GM12878 (cell line): ENCODE measurements around the gene CZIB. TPM values are rescaled to one million over a fixed set of nuclear protein-coding genes. Genes with fewer than 3 reads are reported as not detected.

Experiments used
- ATF3 ChIP-seq: IDR thresholded peaks from 2 replicates; pipeline ENCODE4 v1.6.1; 2011; ENCODE audit warnings: low read depth, mild to moderate bottlenecking, low read length, moderate library complexity, borderline replicate concordance; ENCODE audit errors: extremely low read depth
- BHLHE40 ChIP-seq, 2 experiments: fragments of 450-650 bp in 1 of 2; IDR thresholded peaks; 2 replicates each; pipeline ENCODE4 v1.6.1; 2011 to 2017; ENCODE audit warnings: low read depth in 2 of 2, borderline replicate concordance in 1 of 2, improper control_type of control experiment in 1 of 2, low read length in 1 of 2, mild to moderate bottlenecking in 1 of 2
- CHD2 ChIP-seq: IDR thresholded peaks from 2 replicates; pipeline ENCODE4 v1.6.1; 2011; ENCODE audit warnings: low read depth, low read length, improper control_type of control experiment, borderline replicate concordance
- CHD4 ChIP-seq: fragments of 200-600 bp; sonication (generic); IDR thresholded peaks from 2 replicates; pipeline ENCODE4 v1.6.1; 2016; ENCODE audit warnings: mild to moderate bottlenecking
- EGR1 ChIP-seq, 2 experiments: IDR thresholded peaks; 1 replicate in 1 of 2; 2 replicates in 1 of 2; pipeline ENCODE4 v1.6.1; 2011 to 2012; ENCODE audit warnings: low read depth in 2 of 2, low read length in 2 of 2, borderline replicate concordance in 1 of 2, mild to moderate bottlenecking in 1 of 2, moderate library complexity in 1 of 2
- EP300 ChIP-seq, 2 experiments: fragments of 150-350 bp in 1 of 2; IDR thresholded peaks; 2 replicates each; pipeline ENCODE4 v1.6.1; 2011 to 2012; ENCODE audit warnings: low read depth in 2 of 2, low read length in 2 of 2, borderline replicate concordance in 1 of 2, improper control_type of control experiment in 1 of 2, inconsistent platforms in 1 of 2; ENCODE audit not compliant: control insufficient read depth in 1 of 2
- HDAC6 ChIP-seq: fragments of 200-600 bp; sonication (generic); IDR thresholded peaks from one replicate; pipeline ENCODE4 v1.8.0; 2017; ENCODE audit warnings: antibody characterized with exemption; ENCODE audit not compliant: unreplicated experiment
- KAT2A ChIP-seq: conservative IDR thresholded peaks from 2 replicates; pipeline ENCODE4 v1.6.1; 2011; ENCODE audit warnings: low read depth, low read length; ENCODE audit not compliant: control insufficient read depth
- MEF2B ChIP-seq: fragments of 450-650 bp; IDR thresholded peaks from 2 replicates; pipeline ENCODE4 v1.6.1; 2018; ENCODE audit warnings: mild to moderate bottlenecking, moderate library complexity; ENCODE audit not compliant: partially characterized antibody, poor library complexity, severe bottlenecking
- NR2C2 ChIP-seq: IDR thresholded peaks from 2 replicates; pipeline ENCODE4 v1.6.1; 2011; ENCODE audit warnings: borderline replicate concordance, low read depth; ENCODE audit not compliant: control insufficient read depth, insufficient read length
- POLR2AphosphoS2 ChIP-seq: IDR thresholded peaks from 2 replicates; pipeline ENCODE4 v1.6.1; 2011; ENCODE audit warnings: low read depth, mild to moderate bottlenecking, low read length, improper control_type of control experiment, moderate library complexity
- SMAD1 ChIP-seq: fragments of 450-650 bp; IDR thresholded peaks from 2 replicates; pipeline ENCODE4 v1.6.1; 2018; ENCODE audit warnings: mild to moderate bottlenecking, low read depth; ENCODE audit not compliant: partially characterized antibody
- SMC3 ChIP-seq: IDR thresholded peaks from 2 replicates; pipeline ENCODE4 v1.6.1; 2011; ENCODE audit warnings: low read length, improper control_type of control experiment, borderline replicate concordance
- SP1 ChIP-seq: IDR thresholded peaks from one replicate; pipeline ENCODE4 v1.6.1; 2011; ENCODE audit warnings: low read depth, low read length
- STAT1 ChIP-seq: fragments of 450-650 bp; conservative IDR thresholded peaks from 2 replicates; pipeline ENCODE4 v1.6.1; 2014; ENCODE audit warnings: antibody characterized with exemption, mild to moderate bottlenecking
- TAF1 ChIP-seq: IDR thresholded peaks from 2 replicates; pipeline ENCODE4 v1.6.1; 2011; ENCODE audit warnings: mild to moderate bottlenecking, low read depth, low read length, borderline replicate concordance
- WRNIP1 ChIP-seq: IDR thresholded peaks from 2 replicates; pipeline ENCODE4 v1.6.1; 2011; ENCODE audit warnings: low read depth, low read length, improper control_type of control experiment, borderline replicate concordance
- ZNF207 ChIP-seq: fragments of 450-650 bp; IDR thresholded peaks from 2 replicates; pipeline ENCODE4 v1.6.1; 2014; ENCODE audit warnings: antibody characterized with exemption, mild to moderate bottlenecking, borderline replicate concordance
- ZNF24 ChIP-seq: fragments of 450-650 bp; IDR thresholded peaks from 2 replicates; pipeline ENCODE4 v1.6.1; 2017; ENCODE audit warnings: antibody characterized with exemption, mild to moderate bottlenecking
- polyA plus RNA-seq, 11 experiments: library from polyadenylated mRNA; depleted of rRNA in 4 of 11; unstranded in 6 of 11; stranded (reverse) in 5 of 11; fragments of >200 nt; fragmentation: Nextera tagmentation in 4 of 11; fragmentation: Illumina TruSeq in 1 of 11; extraction: Ambion mirVana in 4 of 11; extraction: Trizol in 1 of 11; gene quantifications; 1 replicate in 1 of 11; 2 replicates in 10 of 11; pipeline versions ENCODE4 v1.2.1 to v1.2.3, GENCODE V29; 2011 to 2016; ENCODE audit warnings: inconsistent platforms in 2 of 11, missing spikeins in 2 of 11, low read depth in 1 of 11
- total RNA-seq, 4 experiments: library from RNA; depleted of rRNA in 3 of 4; stranded (reverse); fragments of >200 nt in 3 of 4; fragmentation: Illumina TruSeq in 1 of 4; extraction: Trizol in 1 of 4; gene quantifications; 2 replicates each; pipeline versions ENCODE4 v1.2.1 to v1.2.3, GENCODE V29; 2013 to 2021
- TF ChIP-seq, protein P1 (sequence below): fragments of 450-650 bp; IDR thresholded peaks from 2 replicates; pipeline ENCODE4 v1.6.1; 2016; ENCODE audit warnings: mild to moderate bottlenecking
- TF ChIP-seq, protein P2 (sequence below): IDR thresholded peaks from 2 replicates; pipeline ENCODE4 v1.6.1; 2012; ENCODE audit warnings: improper control_type of control experiment, low read depth, low read length; ENCODE audit not compliant: insufficient replicate concordance

CZIB gene
- total and polyA plus RNA-seq, 10 of the 15 experiments (the other 5 are each of a cell fraction or from before 2014, with no cell fraction given): 36.1 to 68.3 (median 50.4) TPM

GRCh38 chr1:53238197-53239155 lies 18.0 kb upstream of the CZIB start, which contains the start of gene MAGOH (continued):
- TF ChIP-seq, protein P1, sequence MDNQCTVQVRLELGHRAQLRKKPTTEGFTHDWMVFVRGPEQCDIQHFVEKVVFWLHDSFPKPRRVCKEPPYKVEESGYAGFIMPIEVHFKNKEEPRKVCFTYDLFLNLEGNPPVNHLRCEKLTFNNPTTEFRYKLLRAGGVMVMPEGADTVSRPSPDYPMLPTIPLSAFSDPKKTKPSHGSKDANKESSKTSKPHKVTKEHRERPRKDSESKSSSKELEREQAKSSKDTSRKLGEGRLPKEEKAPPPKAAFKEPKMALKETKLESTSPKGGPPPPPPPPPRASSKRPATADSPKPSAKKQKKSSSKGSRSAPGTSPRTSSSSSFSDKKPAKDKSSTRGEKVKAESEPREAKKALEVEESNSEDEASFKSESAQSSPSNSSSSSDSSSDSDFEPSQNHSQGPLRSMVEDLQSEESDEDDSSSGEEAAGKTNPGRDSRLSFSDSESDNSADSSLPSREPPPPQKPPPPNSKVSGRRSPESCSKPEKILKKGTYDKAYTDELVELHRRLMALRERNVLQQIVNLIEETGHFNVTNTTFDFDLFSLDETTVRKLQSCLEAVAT: peak; percentile 97
- TF ChIP-seq ATF3 (peak; percentile 89; the same call in 1 of the 2 replicates), CHD2 (peak; percentile 54; the same call in 1 of the 2 replicates), WRNIP1 (no peak), ZNF24 (no peak), TAF1 (peak; percentile 76; the same call in 1 of the 2 replicates), MEF2B (peak; percentile 10), KAT2A (no peak), EP300 (IDR thresholded peaks at IDR 0.05; ENCODE audit: borderline replicate concordance in 1 of 2, control insufficient read depth in 1 of 2, low read depth in 2 of 2, low read length in 2 of 2) (no peak), EGR1 (IDR thresholded peaks at IDR 0.05; ENCODE audit: borderline replicate concordance in 1 of 2, low read depth in 2 of 2, low read length in 2 of 2) (no peak), CHD4 (no peak), SMC3 (0 out of 2 replicates have a peak, but pooled peaks have one; percentile 15), HDAC6 (no peak), BHLHE40 (IDR thresholded peaks at IDR 0.05; ENCODE audit: borderline replicate concordance in 1 of 2, low read depth in 2 of 2, low read length in 1 of 2) (peak; percentile 55; a peak in 2 of 4 replicates), STAT1 (peak; percentile 67; the same call in 1 of the 2 replicates), NR2C2 (no peak), SP1 (peak; percentile 53), ZNF207 (0 out of 2 replicates have a peak, but pooled peaks have one; percentile 50), POLR2AphosphoS2 (peak; percentile 67; the same call in 1 of the 2 replicates), SMAD1 (peak; percentile 30)
- TF ChIP-seq, protein P2, sequence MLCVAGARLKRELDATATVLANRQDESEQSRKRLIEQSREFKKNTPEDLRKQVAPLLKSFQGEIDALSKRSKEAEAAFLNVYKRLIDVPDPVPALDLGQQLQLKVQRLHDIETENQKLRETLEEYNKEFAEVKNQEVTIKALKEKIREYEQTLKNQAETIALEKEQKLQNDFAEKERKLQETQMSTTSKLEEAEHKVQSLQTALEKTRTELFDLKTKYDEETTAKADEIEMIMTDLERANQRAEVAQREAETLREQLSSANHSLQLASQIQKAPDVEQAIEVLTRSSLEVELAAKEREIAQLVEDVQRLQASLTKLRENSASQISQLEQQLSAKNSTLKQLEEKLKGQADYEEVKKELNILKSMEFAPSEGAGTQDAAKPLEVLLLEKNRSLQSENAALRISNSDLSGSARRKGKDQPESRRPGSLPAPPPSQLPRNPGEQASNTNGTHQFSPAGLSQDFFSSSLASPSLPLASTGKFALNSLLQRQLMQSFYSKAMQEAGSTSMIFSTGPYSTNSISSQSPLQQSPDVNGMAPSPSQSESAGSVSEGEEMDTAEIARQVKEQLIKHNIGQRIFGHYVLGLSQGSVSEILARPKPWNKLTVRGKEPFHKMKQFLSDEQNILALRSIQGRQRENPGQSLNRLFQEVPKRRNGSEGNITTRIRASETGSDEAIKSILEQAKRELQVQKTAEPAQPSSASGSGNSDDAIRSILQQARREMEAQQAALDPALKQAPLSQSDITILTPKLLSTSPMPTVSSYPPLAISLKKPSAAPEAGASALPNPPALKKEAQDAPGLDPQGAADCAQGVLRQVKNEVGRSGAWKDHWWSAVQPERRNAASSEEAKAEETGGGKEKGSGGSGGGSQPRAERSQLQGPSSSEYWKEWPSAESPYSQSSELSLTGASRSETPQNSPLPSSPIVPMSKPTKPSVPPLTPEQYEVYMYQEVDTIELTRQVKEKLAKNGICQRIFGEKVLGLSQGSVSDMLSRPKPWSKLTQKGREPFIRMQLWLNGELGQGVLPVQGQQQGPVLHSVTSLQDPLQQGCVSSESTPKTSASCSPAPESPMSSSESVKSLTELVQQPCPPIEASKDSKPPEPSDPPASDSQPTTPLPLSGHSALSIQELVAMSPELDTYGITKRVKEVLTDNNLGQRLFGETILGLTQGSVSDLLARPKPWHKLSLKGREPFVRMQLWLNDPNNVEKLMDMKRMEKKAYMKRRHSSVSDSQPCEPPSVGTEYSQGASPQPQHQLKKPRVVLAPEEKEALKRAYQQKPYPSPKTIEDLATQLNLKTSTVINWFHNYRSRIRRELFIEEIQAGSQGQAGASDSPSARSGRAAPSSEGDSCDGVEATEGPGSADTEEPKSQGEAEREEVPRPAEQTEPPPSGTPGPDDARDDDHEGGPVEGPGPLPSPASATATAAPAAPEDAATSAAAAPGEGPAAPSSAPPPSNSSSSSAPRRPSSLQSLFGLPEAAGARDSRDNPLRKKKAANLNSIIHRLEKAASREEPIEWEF: no peak
